ENCODE results near the gene CSH2.
A peak's percentile ranks its signal among the peaks of the same experiment; 100 is the strongest.
"Not testable (repeated sequence)": the region's sequence is repeated elsewhere in the genome, so short reads cannot be mapped to it uniquely, and the experiment has no call there.

Gene CSH2

GRCh38 chr17:63850401-63850800 lies 23.1 kb downstream of the CSH2 start:
- DNase-seq = no peak

- peak in 1 of 2 experiments; percentile 14 for DNase-seq
These were observed 24.4 kb downstream of the CSH2 start for GRCh38 chr17:63848834-63849689.

GRCh38 chr17:63847525-63848249 lies 25.8 kb downstream of the CSH2 start:
- DNase-seq = no peak

- no peak for DNase-seq
These were observed 28.0 kb downstream of the CSH2 start for GRCh38 chr17:63845509-63845908.

GRCh38 chr17:63843910-63844677 lies 29.4 kb downstream of the CSH2 start:
- DNase-seq = no peak

- not testable (repeated sequence) for DNase-seq
These were observed 30.0 kb downstream of the CSH2 start for GRCh38 chr17:63843387-63843888.

GRCh38 chr17:63842540-63843386 lies 30.7 kb downstream of the CSH2 start, which contains the start of gene SMARCD2:
SMARCD2 (minus strand) TSS chr17:63842685; CDS start chr17:63842674, 11 bp downstream.
- peak; percentile 95 to 99 for DNase-seq

GRCh38 chr17:63842173-63842539 lies 31.3 kb downstream of the CSH2 start:
- DNase-seq = peak in 1 of 2 experiments; percentile 26

- peak in 1 of 2 experiments; percentile 55 for DNase-seq
These were observed 31.9 kb downstream of the CSH2 start for GRCh38 chr17:63841350-63842172.

- DNase-seq = no peak
These were observed 32.7 kb downstream of the CSH2 start for GRCh38 chr17:63840591-63841349.

GRCh38 chr17:63838631-63839171 lies 34.8 kb downstream of the CSH2 start:
- DNase-seq = no peak

- no peak for DNase-seq
These were observed 35.4 kb downstream of the CSH2 start for GRCh38 chr17:63837962-63838600.

GRCh38 chr17:63837480-63837879 lies 36.0 kb downstream of the CSH2 start:
- no peak for DNase-seq

- DNase-seq = no peak
These were observed 36.7 kb downstream of the CSH2 start for GRCh38 chr17:63836811-63837210.

- no peak for DNase-seq
These were observed 38.2 kb downstream of the CSH2 start for GRCh38 chr17:63835167-63835720.

- DNase-seq = peak; percentile 77 to 82
These were observed 38.9 kb downstream of the CSH2 start for GRCh38 chr17:63834431-63835166.

- no peak for DNase-seq
These were observed 39.6 kb downstream of the CSH2 start for GRCh38 chr17:63833741-63834373.
